Caco-2 (cell line): ENCODE measurements around the gene PM20D1. TPM values are rescaled to one million over a fixed set of nuclear protein-coding genes. Genes with fewer than 3 reads are reported as not detected.
"Not testable (repeated sequence)": the region's sequence is repeated elsewhere in the genome, so short reads cannot be mapped to it uniquely, and the experiment has no call there.

Experiments used
- BruUV-seq: library from RNA; stranded (reverse); fragments of 400-500 nt; replicated peaks from 2 replicates; lab custom pipeline; 2021; lab: Mats Ljungman, UMichigan
- CTCF ChIA-PET: fragments of 300-600 bp; sonication (Branson Sonifier 250); formaldehyde crosslinking; loops from one replicate; lab custom pipeline; 2022; ENCODE audit warnings: antibody characterized with exemption; lab: Charles Lee
- POLR2A ChIA-PET: fragments of 300-600 bp; sonication (Branson Sonifier 250); formaldehyde crosslinking; loops from one replicate; lab custom pipeline; 2022; ENCODE audit warnings: antibody characterized with exemption; lab: Charles Lee
- DNase-seq, 2 experiments: peaks; one replicate each; pipeline versions ENCODE4 v3.0.0 to v3.0.0-alpha.2; 2020 to 2022
- H3K27me3 ChIP-seq: replicated peaks from 2 replicates; pipeline ENCODE4 v1.6.0; 2011; ENCODE audit warnings: low read length; ENCODE audit not compliant: control insufficient read depth, insufficient read depth
- H3K36me3 ChIP-seq: 2 replicates; pipeline ENCODE4 v1.5.1; 2011; ENCODE audit warnings: low read length; ENCODE audit not compliant: control insufficient read depth, insufficient read depth
- H3K4me1 ChIP-seq: fragments of 250-450 bp; sonication (Bioruptor Pico); 2 replicates; pipeline ENCODE4 v1.5.1; 2020; ENCODE audit warnings: mild to moderate bottlenecking
- H3K4me3 ChIP-seq: 2 replicates; pipeline ENCODE4 v1.5.1; 2011; ENCODE audit warnings: low read depth, mild to moderate bottlenecking, control low read depth, low read length
- H3K9me3 ChIP-seq: fragments of 250-450 bp; sonication (Bioruptor Pico); 2 replicates; pipeline ENCODE4 v1.5.1; 2020; ENCODE audit warnings: mild to moderate bottlenecking, moderate library complexity
- H3K27ac Mint-ChIP-seq: one replicate; pipeline ENCODE4 v1.8.0; 2022; ENCODE audit warnings: mixed read lengths; ENCODE audit not compliant: unreplicated experiment
- H3K27me3 Mint-ChIP-seq: one replicate; pipeline ENCODE4 v1.8.0; 2022; ENCODE audit warnings: mixed read lengths; ENCODE audit not compliant: insufficient read depth, unreplicated experiment
- H3K36me3 Mint-ChIP-seq: one replicate; pipeline ENCODE4 v1.8.0; 2022; ENCODE audit warnings: mild to moderate bottlenecking, mixed read lengths; ENCODE audit not compliant: insufficient read depth, unreplicated experiment
- H3K4me1 Mint-ChIP-seq: one replicate; pipeline ENCODE4 v1.8.0; 2022; ENCODE audit warnings: low read depth, mixed read lengths; ENCODE audit not compliant: unreplicated experiment
- H3K4me3 Mint-ChIP-seq: one replicate; pipeline ENCODE4 v1.8.0; 2022; ENCODE audit warnings: mild to moderate bottlenecking, moderate library complexity, mixed read lengths; ENCODE audit not compliant: unreplicated experiment
- H3K9me3 Mint-ChIP-seq: one replicate; pipeline ENCODE4 v1.8.0; 2022; ENCODE audit warnings: mixed read lengths; ENCODE audit not compliant: unreplicated experiment
- intact Hi-C: fragments of 100-400 bp; cut with micrococcal nuclease; formaldehyde crosslinking; loops from one replicate; pipeline ENCODE4 v1.10.0; 2022; ENCODE audit not compliant: unreplicated experiment
- total RNA-seq: library from RNA; stranded (reverse); gene quantifications from 2 replicates; pipeline ENCODE4 v1.2.3, GENCODE V29; 2022
- TF ChIP-seq, protein P1 (sequence below), 2 experiments: fragments of 200-600 bp in 1 of 2; IDR thresholded peaks; 1 replicate in 1 of 2; 2 replicates in 1 of 2; pipeline versions ENCODE4 v1.5.1 to v1.8.0; 2011 to 2022; ENCODE audit warnings: antibody characterized with exemption in 1 of 2, control low read depth in 1 of 2, inconsistent platforms in 1 of 2, low read depth in 1 of 2, low read length in 1 of 2, mild to moderate bottlenecking in 1 of 2, moderate library complexity in 1 of 2; ENCODE audit not compliant: insufficient read depth in 1 of 2, severe bottlenecking in 1 of 2, unreplicated experiment in 1 of 2

The PM20D1 gene
- total RNA-seq, 1 experiment from 2014 or later: not detected

DNA sequence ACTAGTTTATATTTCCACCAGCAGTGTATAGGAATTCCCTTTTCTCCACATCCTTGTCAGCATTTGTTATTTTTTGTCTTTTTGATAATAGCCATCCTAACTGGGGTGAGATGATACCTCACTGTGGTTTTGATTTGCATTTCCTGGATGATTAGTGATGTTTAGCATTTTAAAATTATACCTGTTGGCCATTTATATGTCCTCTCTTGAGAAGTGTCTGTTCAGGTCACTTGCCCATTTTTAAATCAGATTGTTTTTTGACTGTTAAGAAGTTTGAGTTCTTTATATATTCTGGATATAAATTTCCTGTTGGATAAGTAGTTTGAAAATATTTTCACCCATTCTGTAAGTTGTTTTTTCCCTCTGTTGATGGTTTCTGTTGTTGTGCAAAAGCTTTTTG, 31.0 kb upstream of the PM20D1 start:
- peaks cover 11% of the 10 kb centered on the region; the same call in 1 of the 2 replicates for H3K9me3 ChIP-seq
- DNase-seq: no peak
- Mint-ChIP-seq H3K9me3 (peaks cover 10% of the 10 kb centered on the region), H3K4me3 (no peak overlapping the region), H3K4me1 (no peaks in the 10 kb centered on the region), H3K36me3 (no peaks in the 10 kb centered on the region), H3K27me3 (peaks cover 5% of the 10 kb centered on the region), H3K27ac (no peak overlapping the region)
- TF ChIP-seq, protein P1, sequence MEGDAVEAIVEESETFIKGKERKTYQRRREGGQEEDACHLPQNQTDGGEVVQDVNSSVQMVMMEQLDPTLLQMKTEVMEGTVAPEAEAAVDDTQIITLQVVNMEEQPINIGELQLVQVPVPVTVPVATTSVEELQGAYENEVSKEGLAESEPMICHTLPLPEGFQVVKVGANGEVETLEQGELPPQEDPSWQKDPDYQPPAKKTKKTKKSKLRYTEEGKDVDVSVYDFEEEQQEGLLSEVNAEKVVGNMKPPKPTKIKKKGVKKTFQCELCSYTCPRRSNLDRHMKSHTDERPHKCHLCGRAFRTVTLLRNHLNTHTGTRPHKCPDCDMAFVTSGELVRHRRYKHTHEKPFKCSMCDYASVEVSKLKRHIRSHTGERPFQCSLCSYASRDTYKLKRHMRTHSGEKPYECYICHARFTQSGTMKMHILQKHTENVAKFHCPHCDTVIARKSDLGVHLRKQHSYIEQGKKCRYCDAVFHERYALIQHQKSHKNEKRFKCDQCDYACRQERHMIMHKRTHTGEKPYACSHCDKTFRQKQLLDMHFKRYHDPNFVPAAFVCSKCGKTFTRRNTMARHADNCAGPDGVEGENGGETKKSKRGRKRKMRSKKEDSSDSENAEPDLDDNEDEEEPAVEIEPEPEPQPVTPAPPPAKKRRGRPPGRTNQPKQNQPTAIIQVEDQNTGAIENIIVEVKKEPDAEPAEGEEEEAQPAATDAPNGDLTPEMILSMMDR (IDR thresholded peaks at IDR 0.05; ENCODE audit: insufficient read depth in 1 of 2, low read depth in 1 of 2, low read length in 1 of 2, severe bottlenecking in 1 of 2, unreplicated experiment in 1 of 2): no peak
- H3K4me1 ChIP-seq: no peaks in the 10 kb centered on the region
- no peaks in the 10 kb centered on the region for H3K36me3 ChIP-seq
- ChIA-PET CTCF (no interaction called here), POLR2A (no interaction called here)
- H3K27me3 ChIP-seq: no peaks in the 10 kb centered on the region
- intact Hi-C loops: no loop called here
- BruUV-seq: no TSS peak
- no peak overlapping the region for H3K4me3 ChIP-seq

DNA sequence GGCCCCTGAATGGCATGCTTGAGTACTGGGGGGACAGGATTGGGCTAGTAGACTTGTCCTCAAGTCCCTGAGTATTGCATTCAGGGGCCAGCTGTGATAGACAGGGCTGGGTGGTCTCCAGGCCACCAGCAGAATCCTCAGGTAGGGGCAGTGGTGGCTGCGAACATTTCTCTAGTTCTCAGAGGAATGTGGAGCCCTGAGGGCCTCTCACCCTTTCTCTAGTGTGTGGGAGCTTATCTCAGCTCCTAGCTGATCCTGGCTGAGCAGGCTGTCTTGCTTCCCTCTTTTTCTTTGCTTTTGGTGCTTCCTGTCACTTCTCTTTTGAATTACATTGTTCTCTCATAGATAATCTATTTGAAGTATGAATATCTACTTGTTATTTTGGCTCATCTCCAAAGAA, 30.0 kb upstream of the PM20D1 start:
- Mint-ChIP-seq H3K27me3 (peaks cover 5% of the 10 kb centered on the region), H3K9me3 (peaks cover 10% of the 10 kb centered on the region), H3K36me3 (no peaks in the 10 kb centered on the region), H3K4me3 (no peak overlapping the region), H3K4me1 (no peaks in the 10 kb centered on the region), H3K27ac (no peak overlapping the region)
- intact Hi-C loops: no loop called here
- H3K27me3 ChIP-seq: no peaks in the 10 kb centered on the region
- DNase-seq: no peak
- H3K4me3 ChIP-seq: no peak overlapping the region
- H3K36me3 ChIP-seq: no peaks in the 10 kb centered on the region
- no TSS peak for BruUV-seq
- no peaks in the 10 kb centered on the region for H3K4me1 ChIP-seq
- H3K9me3 ChIP-seq: peaks cover 11% of the 10 kb centered on the region; the same call in 1 of the 2 replicates
- TF ChIP-seq, protein P1 (IDR thresholded peaks at IDR 0.05; ENCODE audit: insufficient read depth in 1 of 2, low read depth in 1 of 2, low read length in 1 of 2, severe bottlenecking in 1 of 2, unreplicated experiment in 1 of 2): no peak
- POLR2A ChIA-PET: no interaction called here
- CTCF ChIA-PET: no interaction called here

DNA sequence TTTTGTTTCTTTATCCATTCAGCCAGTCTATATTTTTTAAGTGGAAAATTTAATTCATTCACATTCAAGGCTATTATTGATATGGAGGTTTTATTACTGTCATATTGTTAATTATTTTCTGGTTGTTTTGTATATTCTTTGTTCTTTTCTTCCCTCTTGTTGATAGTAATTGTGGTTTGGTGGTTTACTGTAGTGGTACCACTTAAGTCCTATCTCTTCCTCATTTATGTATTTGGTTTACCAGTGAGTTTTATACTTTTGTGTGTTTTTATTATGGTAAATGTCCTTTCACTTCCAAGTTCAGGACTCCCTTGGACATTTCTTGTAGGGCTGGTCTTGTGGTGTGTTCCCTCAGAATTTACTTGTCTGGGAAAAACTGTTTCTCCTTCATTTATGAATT, 28.1 kb upstream of the PM20D1 start:
- peaks cover 5% of the 10 kb centered on the region for H3K27me3 Mint-ChIP-seq
- ChIA-PET CTCF (no interaction called here), POLR2A (no interaction called here)
- Histone ChIP-seq H3K27me3 (no peaks in the 10 kb centered on the region), H3K9me3 (peaks cover 11% of the 10 kb centered on the region; the same call in 1 of the 2 replicates), H3K36me3 (no peaks in the 10 kb centered on the region), H3K4me1 (no peaks in the 10 kb centered on the region), H3K4me3 (no peak overlapping the region)
- H3K4me3 Mint-ChIP-seq: no peak overlapping the region
- TF ChIP-seq, protein P1 (IDR thresholded peaks at IDR 0.05; ENCODE audit: insufficient read depth in 1 of 2, low read depth in 1 of 2, low read length in 1 of 2, severe bottlenecking in 1 of 2, unreplicated experiment in 1 of 2): no peak
- no peak for DNase-seq
- peaks cover 10% of the 10 kb centered on the region for H3K9me3 Mint-ChIP-seq
- no peak overlapping the region for H3K27ac Mint-ChIP-seq
- BruUV-seq: no TSS peak
- no peaks in the 10 kb centered on the region for H3K4me1 Mint-ChIP-seq
- H3K36me3 Mint-ChIP-seq: no peaks in the 10 kb centered on the region
- intact Hi-C loops: no loop called here

DNA sequence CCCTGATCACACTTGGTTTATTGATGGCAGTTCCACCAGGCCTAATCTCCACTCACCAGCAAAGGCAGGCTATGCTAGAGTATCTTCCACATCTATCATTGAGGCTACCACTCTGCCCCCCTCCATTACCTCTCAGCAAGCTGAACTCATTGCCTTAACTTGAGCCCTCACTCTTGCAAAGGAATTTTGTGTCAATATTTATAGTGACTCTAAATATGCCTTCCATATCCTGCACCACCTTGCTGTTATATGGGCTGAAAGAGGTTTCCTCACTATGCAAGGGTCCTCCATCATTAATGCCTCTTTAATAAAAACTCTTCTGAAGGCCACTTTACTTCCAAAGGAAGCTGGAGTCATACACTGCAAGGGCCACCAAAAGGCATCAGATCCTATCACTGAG, 23.2 kb upstream of the PM20D1 start:
- H3K36me3 Mint-ChIP-seq, intact Hi-C loops, DNase-seq, POLR2A ChIA-PET, H3K4me1 ChIP-seq, H3K4me3 Mint-ChIP-seq, H3K9me3 Mint-ChIP-seq, H3K9me3 ChIP-seq, CTCF ChIA-PET, BruUV-seq, H3K27me3 Mint-ChIP-seq, H3K27ac Mint-ChIP-seq, H3K4me1 Mint-ChIP-seq, H3K36me3 ChIP-seq, H3K27me3 ChIP-seq, H3K4me3 ChIP-seq: not testable (repeated sequence)
